ENCODE results near the gene TPRG1L. TPM values are rescaled to one million over a fixed set of nuclear protein-coding genes. Genes with fewer than 3 reads are reported as not detected.

TPRG1L gene
- total RNA-seq, 2 donors from 2014 or later = 27.4 to 37.6 TPM

DNA sequence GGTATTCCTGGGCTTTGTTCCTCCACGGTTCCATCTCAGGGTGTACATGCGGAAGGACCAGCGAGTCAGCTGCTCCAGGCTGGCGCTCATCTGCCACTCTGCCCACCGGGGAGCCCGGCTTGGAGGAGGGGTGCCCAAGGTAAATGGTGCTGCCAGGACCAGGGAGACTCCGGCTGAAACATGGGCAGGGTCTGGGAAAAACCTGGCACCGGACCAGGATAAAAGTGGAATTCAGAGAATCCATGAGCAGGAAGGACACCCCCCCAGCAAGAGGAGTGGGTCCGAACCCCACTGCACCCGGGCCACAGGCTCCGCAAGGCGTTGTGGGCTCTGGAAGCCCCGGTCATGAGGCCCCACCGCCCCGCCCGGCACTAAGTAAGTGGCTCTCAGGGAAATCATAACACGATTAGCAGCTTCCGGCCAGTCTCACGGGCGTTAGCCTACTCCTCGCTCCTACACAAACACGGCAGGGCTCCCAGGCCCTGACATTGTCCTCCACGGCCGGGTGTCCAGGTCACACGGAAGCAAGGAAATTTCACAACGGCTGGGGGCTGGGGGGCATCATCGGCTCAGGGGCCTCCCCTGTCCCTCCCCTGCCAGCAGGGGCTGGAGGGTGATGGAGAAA, 34.6 kb upstream of the TPRG1L start:
- H3K27ac ChIP-seq = no peak overlapping the region
- H3K36me3 ChIP-seq = no peaks in the 10 kb centered on the region
- H3K27me3 ChIP-seq (replicated peaks; ENCODE audit: insufficient read depth) = no peaks in the 10 kb centered on the region
- no peak overlapping the region for H3K4me3 ChIP-seq
- ATAC-seq (ENCODE audit: insufficient number of reproducible peaks, low FRiP score, low read depth) (no peak), DNase-seq (ENCODE audit: low spot score) (no peak)
- TF ChIP-seq CTCF (IDR thresholded peaks at IDR 0.05) = no peak
- H3K9me3 ChIP-seq = no peaks in the 10 kb centered on the region
- H3K4me1 ChIP-seq (ENCODE audit: control insufficient read depth in 1 of 2, low read depth in 2 of 2) = no peaks in the 10 kb centered on the region

DNA sequence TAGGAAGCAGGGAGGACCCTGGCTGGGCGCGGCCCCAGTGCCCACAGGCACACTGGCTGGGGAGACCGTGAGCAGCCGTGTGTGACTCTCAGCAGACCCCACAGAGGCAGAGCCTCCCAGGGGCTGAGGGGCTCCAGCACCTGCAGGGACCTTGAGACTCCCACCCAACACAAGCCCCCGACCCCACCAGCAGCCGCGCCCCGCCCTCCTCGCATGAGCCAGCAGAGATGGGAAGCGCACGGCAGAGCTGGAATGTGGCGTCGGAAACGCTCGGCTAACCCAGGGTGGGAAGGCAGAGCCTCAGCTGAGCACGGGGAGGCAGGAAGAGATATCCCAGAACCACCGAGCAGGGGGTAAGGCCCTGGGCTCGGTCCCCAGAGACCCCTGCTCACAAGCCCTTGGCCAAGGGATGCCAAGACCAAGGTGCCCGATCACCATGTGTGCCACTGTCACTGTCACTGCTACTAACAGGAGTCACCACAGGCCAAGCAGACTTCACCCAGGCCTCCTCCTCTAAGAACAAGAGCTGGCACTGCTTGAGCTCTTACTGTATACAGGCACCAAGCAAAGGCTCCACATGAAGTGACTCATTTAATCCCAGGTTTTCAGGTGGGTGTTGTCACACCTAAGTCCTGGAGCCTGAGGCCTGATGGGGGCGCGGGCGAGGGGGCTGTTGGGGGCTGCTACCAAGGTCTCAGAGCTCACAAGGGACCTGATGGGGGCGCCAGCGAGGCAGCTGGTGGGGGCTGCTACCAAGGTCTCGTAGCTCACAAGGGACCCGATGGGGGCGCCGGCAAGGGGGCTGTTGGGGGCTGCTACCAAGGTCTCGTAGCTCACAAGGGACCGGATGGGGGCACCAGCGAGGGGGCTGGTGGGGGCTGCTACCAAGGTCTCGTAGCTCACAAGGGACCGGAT, 33.6 kb upstream of the TPRG1L start:
- ATAC-seq (ENCODE audit: insufficient number of reproducible peaks, low FRiP score, low read depth) (no peak), DNase-seq (ENCODE audit: low spot score) (no peak)
- Histone ChIP-seq H3K36me3 (no peaks in the 10 kb centered on the region), H3K4me3 (no peak overlapping the region), H3K4me1 (ENCODE audit: control insufficient read depth in 1 of 2, low read depth in 2 of 2) (no peaks in the 10 kb centered on the region), H3K27ac (no peak overlapping the region), H3K27me3 (replicated peaks; ENCODE audit: insufficient read depth) (no peaks in the 10 kb centered on the region), H3K9me3 (no peaks in the 10 kb centered on the region)
- no peak for TF ChIP-seq CTCF (IDR thresholded peaks at IDR 0.05)

DNA sequence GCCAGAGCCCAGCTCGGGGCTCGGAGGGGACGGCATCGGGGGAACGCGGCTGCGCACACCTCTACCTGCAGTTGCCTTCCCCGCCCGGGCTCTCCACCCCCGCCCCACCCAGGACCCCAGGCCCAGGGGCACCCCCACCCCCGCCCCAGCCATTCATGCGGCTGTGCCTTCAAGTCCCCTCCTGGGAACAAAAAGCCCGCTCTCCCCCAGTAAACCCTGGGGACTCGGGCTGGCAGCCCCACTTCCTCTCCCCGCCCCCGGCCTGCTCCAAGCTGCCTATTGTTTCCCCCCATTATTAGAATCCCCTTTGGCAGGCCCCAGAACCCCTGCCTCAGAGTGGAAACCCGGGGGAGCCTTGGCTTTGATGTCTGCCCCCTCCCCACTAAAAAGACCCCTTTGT, 31.5 kb upstream of the TPRG1L start:
- no peaks in the 10 kb centered on the region for H3K4me1 ChIP-seq (ENCODE audit: control insufficient read depth in 1 of 2, low read depth in 2 of 2)
- no peaks in the 10 kb centered on the region for H3K9me3 ChIP-seq
- no peaks in the 10 kb centered on the region for H3K27me3 ChIP-seq (replicated peaks; ENCODE audit: insufficient read depth)
- H3K27ac ChIP-seq = no peak overlapping the region
- DNase-seq (ENCODE audit: low spot score) (no peak), ATAC-seq (ENCODE audit: insufficient number of reproducible peaks, low FRiP score, low read depth) (no peak)
- no peak for TF ChIP-seq CTCF (IDR thresholded peaks at IDR 0.05)
- no peaks in the 10 kb centered on the region for H3K36me3 ChIP-seq
- H3K4me3 ChIP-seq = no peak overlapping the region

- Histone ChIP-seq H3K9me3 (no peaks in the 10 kb centered on the region), H3K4me1 (ENCODE audit: control insufficient read depth in 1 of 2, low read depth in 2 of 2) (no peaks in the 10 kb centered on the region), H3K27ac (no peak overlapping the region), H3K36me3 (no peaks in the 10 kb centered on the region), H3K27me3 (replicated peaks; ENCODE audit: insufficient read depth) (no peaks in the 10 kb centered on the region), H3K4me3 (no peak overlapping the region)
- DNase-seq (ENCODE audit: low spot score) = no peak
- ATAC-seq (ENCODE audit: insufficient number of reproducible peaks, low FRiP score, low read depth) = no peak
- TF ChIP-seq CTCF (IDR thresholded peaks at IDR 0.05) = no peak
Observed at GRCh38 chr1:3593745-3594144, 31.1 kb upstream of the TPRG1L start.

GRCh38 chr1:3594706-3595377, 30.0 kb upstream of the TPRG1L start:
- Histone ChIP-seq H3K9me3 (no peaks in the 10 kb centered on the region), H3K4me1 (ENCODE audit: control insufficient read depth in 1 of 2, low read depth in 2 of 2) (no peaks in the 10 kb centered on the region), H3K27me3 (replicated peaks; ENCODE audit: insufficient read depth) (no peaks in the 10 kb centered on the region), H3K4me3 (no peak overlapping the region), H3K36me3 (no peaks in the 10 kb centered on the region), H3K27ac (no peak overlapping the region)
- ATAC-seq (ENCODE audit: insufficient number of reproducible peaks, low FRiP score, low read depth) (no peak), DNase-seq (ENCODE audit: low spot score) (no peak)
- no peak for TF ChIP-seq CTCF (IDR thresholded peaks at IDR 0.05)

Data from thoracic aorta (tissue), 2 donors.